ENCODE measurements around the gene RSAD2.

DNA sequence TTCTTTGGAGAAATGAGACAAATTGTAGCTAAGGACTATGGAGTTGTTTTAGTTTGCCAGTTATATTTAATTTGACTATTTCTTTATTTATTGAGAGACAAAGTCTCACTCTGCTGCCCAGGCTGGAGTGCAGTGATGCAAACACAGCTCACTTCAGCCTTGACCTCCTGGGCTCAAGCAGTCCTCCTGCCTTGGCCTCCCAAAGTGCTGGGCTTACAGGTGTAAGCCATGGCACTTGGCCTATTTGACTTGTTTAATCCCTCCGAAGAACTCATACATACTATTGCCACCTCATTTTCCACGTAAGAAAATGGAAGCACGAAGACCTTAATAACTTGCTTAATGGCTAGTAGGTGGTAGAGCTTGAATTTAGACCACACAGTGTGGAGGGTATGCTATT lies 38.6 kb downstream of the RSAD2 start:
- TF ChIP-seq CTCF (IDR thresholded peaks at IDR 0.05) (no peak), POLR2A (IDR thresholded peaks at IDR 0.05) (no peak)
